B cell (primary cell): ENCODE results near the gene TLE2. TPM values are rescaled to one million over a fixed set of nuclear protein-coding genes. Genes with fewer than 3 reads are reported as not detected.

ENCODE experiments used
- ATAC-seq: fragments of 200-7000 bp; cut with Tn5 transposase; one replicate; pipeline ENCODE4 v1.10.0; 2021; ENCODE audit warnings: low read depth, mild to moderate bottlenecking, moderate number of reproducible peaks, moderate library complexity
- CTCF ChIA-PET: fragments of 350-600 bp; sonication (Branson Sonifier 250); formaldehyde crosslinking; loops from one replicate; lab custom pipeline; 2021; ENCODE audit warnings: antibody characterized with exemption, inconsistent platforms; lab: Charles Lee
- POLR2A ChIA-PET: fragments of 350-600 bp; sonication (Branson Sonifier 250); formaldehyde crosslinking; loops from one replicate; lab custom pipeline; 2021; ENCODE audit warnings: antibody characterized with exemption; lab: Charles Lee
- DNase-seq: peaks from one replicate; pipeline ENCODE4 v3.0.0; 2013
- H2AFZ ChIP-seq: 2 replicates; pipeline ENCODE4 v1.6.1; 2012; ENCODE audit warnings: mild to moderate bottlenecking, low read depth, low read length; ENCODE audit not compliant: insufficient read depth, poor library complexity, severe bottlenecking
- H3K27ac ChIP-seq, 2 donors: 1 replicate in 1 of 2; 2 replicates in 1 of 2; pipeline ENCODE4 v1.5.1; 2012 to 2013; ENCODE audit warnings: low read length in 2 of 2, mild to moderate bottlenecking in 2 of 2, moderate library complexity in 1 of 2
- H3K27me3 ChIP-seq, 4 experiments: fragments of 200-600 bp in 1 of 4; sonication (generic) in 1 of 4; replicated peaks in 1 of 4; 1 replicate in 2 of 4; 2 replicates in 2 of 4; pipeline versions ENCODE4 v1.6.1 to v1.7.0; 2013 to 2016; ENCODE audit warnings: low read length in 3 of 4, mild to moderate bottlenecking in 2 of 4, mixed read lengths in 1 of 4, moderate library complexity in 1 of 4; ENCODE audit not compliant: insufficient read depth in 4 of 4, control insufficient read depth in 3 of 4; ENCODE audit errors: control extremely low read depth in 1 of 4
- H3K36me3 ChIP-seq, 2 experiments: replicated peaks in 1 of 2; 1 replicate in 1 of 2; 2 replicates in 1 of 2; pipeline versions ENCODE4 v1.6.1 to v1.7.1; 2013; ENCODE audit warnings: low read length in 1 of 2; ENCODE audit not compliant: insufficient read depth in 2 of 2, control insufficient read depth in 1 of 2; ENCODE audit errors: control extremely low read depth in 1 of 2, extremely low read depth in 1 of 2
- H3K4me1 ChIP-seq, 2 donors: fragments of 200-600 bp in 1 of 2; sonication (generic) in 1 of 2; 1 replicate in 1 of 2; 2 replicates in 1 of 2; pipeline versions ENCODE4 v1.5.1 to v1.6.1; 2013 to 2017; ENCODE audit warnings: low read length in 2 of 2; ENCODE audit not compliant: control insufficient read depth in 2 of 2, insufficient read depth in 2 of 2
- H3K4me2 ChIP-seq: replicated peaks from 2 replicates; pipeline ENCODE3; 2012; ENCODE audit warnings: mild to moderate bottlenecking, low read depth, low read length; ENCODE audit not compliant: poor library complexity, severe bottlenecking
- H3K4me3 ChIP-seq, 5 experiments: fragments of 200-600 bp in 1 of 5; sonication (generic) in 1 of 5; 1 replicate in 3 of 5; 2 replicates in 2 of 5; pipeline versions ENCODE4 v1.5.1 to v1.7.0; 2011 to 2016; ENCODE audit warnings: low read length in 4 of 5, mild to moderate bottlenecking in 4 of 5, low read depth in 2 of 5, control low read depth in 1 of 5, moderate library complexity in 1 of 5; ENCODE audit not compliant: insufficient read depth in 1 of 5; ENCODE audit errors: control extremely low read depth in 1 of 5, extremely low read depth in 1 of 5
- H3K79me2 ChIP-seq: fragments of 200-600 bp; sonication (generic); one replicate; pipeline ENCODE4 v1.6.0; 2016; ENCODE audit warnings: low read length; ENCODE audit not compliant: control insufficient read depth, insufficient read depth
- H3K9ac ChIP-seq: fragments of 200-600 bp; sonication (generic); 2 replicates; pipeline ENCODE4 v1.6.1; 2017; ENCODE audit warnings: mild to moderate bottlenecking, low read length, moderate library complexity
- H3K9me3 ChIP-seq, 3 donors: one replicate each; pipeline versions ENCODE4 v1.6.1 to v1.7.1; 2013; ENCODE audit warnings: low read length in 2 of 3; ENCODE audit not compliant: control insufficient read depth in 2 of 3, insufficient read depth in 1 of 3; ENCODE audit errors: control extremely low read depth in 1 of 3
- H4K20me1 ChIP-seq: 2 replicates; pipeline ENCODE4 v1.6.0; 2012; ENCODE audit warnings: mild to moderate bottlenecking, low read length; ENCODE audit not compliant: insufficient read depth, control insufficient read depth, poor library complexity, severe bottlenecking
- H3K27ac Mint-ChIP-seq: one replicate; pipeline ENCODE4 v1.8.0; 2021; ENCODE audit warnings: mixed read lengths
- H3K27me3 Mint-ChIP-seq: one replicate; pipeline ENCODE4 v1.8.0; 2021; ENCODE audit warnings: mixed read lengths
- H3K4me1 Mint-ChIP-seq: one replicate; pipeline ENCODE4 v1.8.0; 2021; ENCODE audit warnings: mixed read lengths
- H3K4me3 Mint-ChIP-seq: one replicate; pipeline ENCODE4 v1.8.0; 2021; ENCODE audit warnings: mixed read lengths
- H3K9me3 Mint-ChIP-seq: one replicate; pipeline ENCODE4 v1.8.0; 2022; ENCODE audit warnings: mixed read lengths; ENCODE audit not compliant: insufficient read depth
- EZH2 ChIP-seq: IDR thresholded peaks from 2 replicates; pipeline ENCODE4 v1.6.1; 2012; ENCODE audit warnings: borderline replicate concordance, low read depth, mild to moderate bottlenecking, moderate library complexity, low read length; ENCODE audit not compliant: insufficient read depth, poor library complexity, severe bottlenecking
- WGBS: methylation state at CpG from one replicate; pipeline ENCODE4 v1.1.5; 2013; ENCODE audit warnings: missing lambda C conversion rate; ENCODE audit not compliant: insufficient coverage; 5-methylcytosine and 5-hydroxymethylcytosine counted together
- intact Hi-C: fragments of 100-400 bp; cut with micrococcal nuclease; formaldehyde crosslinking; loops from one replicate; pipeline ENCODE4 v1.10.0; 2022
- polyA plus RNA-seq: library from polyadenylated mRNA; depleted of rRNA; stranded (reverse); fragments of >200 nt; gene quantifications from 2 replicates; pipeline ENCODE4 v1.2.3, GENCODE V29; 2012
- total RNA-seq, 2 donors: library from RNA; stranded (reverse); fragments of 120-200 nt in 1 of 2; gene quantifications; 1 replicate in 1 of 2; 2 replicates in 1 of 2; pipeline versions ENCODE4 v1.2.3 to v1.2.4, GENCODE V29; 2013 to 2022
- TF ChIP-seq, protein P1 (sequence below): fragments of 200-600 bp; IDR thresholded peaks from one replicate; pipeline ENCODE4 v1.8.0; 2022; ENCODE audit warnings: antibody characterized with exemption, mild to moderate bottlenecking

The TLE2 gene
- total and polyA plus RNA-seq, 2 donors (not counting 1 experiment from before 2014, with no cell fraction given) = 3.0 to 5.3 TPM

DNA sequence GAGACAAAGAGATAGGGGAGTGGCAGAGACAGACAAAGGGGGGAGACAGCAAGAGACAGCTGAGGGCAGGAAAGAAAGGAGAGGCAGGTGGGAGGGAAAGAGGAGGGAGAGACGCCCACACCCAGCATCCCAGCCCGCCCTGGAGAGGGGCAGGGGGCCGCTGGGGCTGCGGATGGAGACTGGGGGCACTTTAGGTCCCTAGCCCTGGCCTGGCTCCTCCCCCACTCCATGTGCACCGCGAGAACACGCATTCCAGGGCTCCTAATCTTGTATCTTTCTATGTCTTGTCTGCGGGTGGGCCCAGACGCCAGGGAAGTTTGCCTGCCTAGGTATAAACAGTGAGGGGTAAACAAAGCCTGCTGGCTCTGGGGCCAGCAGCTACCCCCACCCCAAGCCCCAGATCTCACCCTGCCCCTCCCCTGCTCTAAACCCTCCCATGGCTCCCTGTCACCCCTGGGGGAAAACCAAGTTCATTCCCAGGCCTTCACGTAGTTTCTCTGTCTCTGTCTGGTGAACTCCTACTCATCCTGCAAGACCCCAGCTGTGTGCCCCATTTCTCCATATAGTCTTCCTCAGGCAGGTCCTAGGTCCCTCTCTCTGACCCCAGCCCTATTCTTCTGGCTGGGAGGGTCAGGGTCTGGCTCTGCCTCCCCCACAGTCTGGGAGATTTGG, 27.5 kb upstream of the TLE2 start:
- ATAC-seq = no peak
- Histone ChIP-seq H2AFZ (no peak overlapping the region), H3K4me3 (no peak overlapping the region), H3K4me2 (no peak overlapping the region), H3K79me2 (peaks cover 23% of the 10 kb centered on the region), H3K4me1 (peaks cover 10 to 37% of the 10 kb centered on the region in 2 donors), H3K27me3 (no peaks in the 10 kb centered on the region), H3K27ac (no peak overlapping the region), H3K9me3 (no peaks in the 10 kb centered on the region), H3K36me3 (peaks cover 10 to 78% of the 10 kb centered on the region in 2 experiments), H4K20me1 (peaks cover 86% of the 10 kb centered on the region), H3K9ac (no peak overlapping the region)
- no peaks in the 10 kb centered on the region for H3K9me3 Mint-ChIP-seq
- H3K4me3 Mint-ChIP-seq = no peak overlapping the region
- no peak for TF ChIP-seq EZH2
- TF ChIP-seq, protein P1, sequence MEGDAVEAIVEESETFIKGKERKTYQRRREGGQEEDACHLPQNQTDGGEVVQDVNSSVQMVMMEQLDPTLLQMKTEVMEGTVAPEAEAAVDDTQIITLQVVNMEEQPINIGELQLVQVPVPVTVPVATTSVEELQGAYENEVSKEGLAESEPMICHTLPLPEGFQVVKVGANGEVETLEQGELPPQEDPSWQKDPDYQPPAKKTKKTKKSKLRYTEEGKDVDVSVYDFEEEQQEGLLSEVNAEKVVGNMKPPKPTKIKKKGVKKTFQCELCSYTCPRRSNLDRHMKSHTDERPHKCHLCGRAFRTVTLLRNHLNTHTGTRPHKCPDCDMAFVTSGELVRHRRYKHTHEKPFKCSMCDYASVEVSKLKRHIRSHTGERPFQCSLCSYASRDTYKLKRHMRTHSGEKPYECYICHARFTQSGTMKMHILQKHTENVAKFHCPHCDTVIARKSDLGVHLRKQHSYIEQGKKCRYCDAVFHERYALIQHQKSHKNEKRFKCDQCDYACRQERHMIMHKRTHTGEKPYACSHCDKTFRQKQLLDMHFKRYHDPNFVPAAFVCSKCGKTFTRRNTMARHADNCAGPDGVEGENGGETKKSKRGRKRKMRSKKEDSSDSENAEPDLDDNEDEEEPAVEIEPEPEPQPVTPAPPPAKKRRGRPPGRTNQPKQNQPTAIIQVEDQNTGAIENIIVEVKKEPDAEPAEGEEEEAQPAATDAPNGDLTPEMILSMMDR = no peak
- WGBS = 98% methylated on average over 5 of the region's 10 CpGs
- DNase-seq = no peak
- H3K4me1 Mint-ChIP-seq = peaks cover 33% of the 10 kb centered on the region
- ChIA-PET CTCF (interaction anchor here (1.0 to 1.5 kb wide), 2 partner anchors 20 to 47 kb away, joined by 4 to 5 read pairs; no protein-coding TSS in a partner anchor), POLR2A (interaction anchor here (0.5 to 2.0 kb wide), 3 partner anchors 20 to 661 kb away, joined by 5 to 7 read pairs (median 5); no protein-coding TSS in a partner anchor)
- intact Hi-C loops = no loop called here
- peak overlapping the region; percentile 56 for H3K27ac Mint-ChIP-seq
- H3K27me3 Mint-ChIP-seq = no peaks in the 10 kb centered on the region

DNA sequence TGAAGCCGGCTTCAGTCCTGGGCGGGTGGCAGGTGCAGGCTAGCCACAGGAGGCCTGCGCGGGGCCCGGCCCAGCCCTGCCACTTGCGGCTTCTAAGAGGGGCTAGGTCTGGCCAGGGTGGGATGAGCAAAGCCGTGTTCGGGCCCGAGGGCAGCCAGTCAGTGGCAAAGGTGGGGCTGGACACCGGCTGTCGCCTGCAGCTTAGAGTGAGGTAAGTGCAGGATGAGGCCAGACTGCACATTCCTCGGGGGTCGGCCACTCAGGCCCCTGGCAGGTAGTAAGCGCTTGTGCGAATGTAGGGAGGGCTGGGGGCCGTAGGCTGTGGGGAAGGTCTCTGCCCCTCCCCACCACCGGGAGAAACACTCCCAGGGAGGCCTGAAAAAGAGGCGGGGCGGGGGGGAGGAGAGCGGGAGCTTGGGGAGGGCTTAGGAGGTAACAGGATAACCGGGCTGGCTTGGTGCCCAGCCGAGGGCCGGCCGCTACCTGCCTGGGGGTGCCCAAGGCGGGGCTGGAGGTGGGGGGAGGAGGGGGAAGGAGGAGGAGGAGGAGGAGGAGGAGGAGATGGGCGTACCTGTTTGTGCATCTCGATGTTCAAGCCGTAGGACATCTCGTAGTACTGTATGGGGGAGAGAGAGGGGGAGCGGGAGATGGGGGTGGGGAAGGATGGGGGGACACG, 26.8 kb upstream of the TLE2 start:
- Histone ChIP-seq H4K20me1 (peaks cover 86% of the 10 kb centered on the region), H3K36me3 (peaks cover 10 to 78% of the 10 kb centered on the region in 2 experiments), H3K27me3 (no peaks in the 10 kb centered on the region), H3K79me2 (peaks cover 19% of the 10 kb centered on the region), H3K4me2 (no peak overlapping the region), H3K27ac (no peak overlapping the region), H3K4me3 (no peak overlapping the region), H3K9me3 (no peaks in the 10 kb centered on the region), H2AFZ (no peak overlapping the region), H3K9ac (no peak overlapping the region), H3K4me1 (peaks cover 8 to 34% of the 10 kb centered on the region in 2 donors)
- TF ChIP-seq, protein P1 = no peak
- TF ChIP-seq EZH2 = no peak
- ATAC-seq = no peak
- Mint-ChIP-seq H3K4me3 (no peak overlapping the region), H3K9me3 (no peaks in the 10 kb centered on the region), H3K27ac (no peak overlapping the region), H3K4me1 (peaks cover 31% of the 10 kb centered on the region), H3K27me3 (no peaks in the 10 kb centered on the region)
- no peak for DNase-seq
- POLR2A ChIA-PET = interaction anchor here (0.5 to 0.6 kb wide), 3 partner anchors 11 to 662 kb away, joined by 5 to 6 read pairs (median 5); no protein-coding TSS in a partner anchor
- 89% methylated on average over 23 of the region's 31 CpGs for WGBS
- CTCF ChIA-PET = no interaction called here
- intact Hi-C loops = no loop called here
